Stimulated activated CD4-positive, alpha-beta T cell treated with anti-CD3 and anti-CD28 coated beads, Interleukin-15, amount 100 ng/mL, for 1 hour (primary cell): ENCODE measurements around the gene FAM20C.
"Not testable (repeated sequence)": the region's sequence is repeated elsewhere in the genome, so short reads cannot be mapped to it uniquely, and the experiment has no call there.

Experiments
- DNase-seq, 2 donors: peaks; one replicate each; pipeline ENCODE4 v3.0.0-alpha.2; 2020; ENCODE audit warnings: low read depth in 1 of 2, low spot score in 1 of 2

The FAM20C gene

GRCh38 chr7:240887-241421 is 48.6 kb downstream of the FAM20C start:
- no peak for DNase-seq

DNA sequence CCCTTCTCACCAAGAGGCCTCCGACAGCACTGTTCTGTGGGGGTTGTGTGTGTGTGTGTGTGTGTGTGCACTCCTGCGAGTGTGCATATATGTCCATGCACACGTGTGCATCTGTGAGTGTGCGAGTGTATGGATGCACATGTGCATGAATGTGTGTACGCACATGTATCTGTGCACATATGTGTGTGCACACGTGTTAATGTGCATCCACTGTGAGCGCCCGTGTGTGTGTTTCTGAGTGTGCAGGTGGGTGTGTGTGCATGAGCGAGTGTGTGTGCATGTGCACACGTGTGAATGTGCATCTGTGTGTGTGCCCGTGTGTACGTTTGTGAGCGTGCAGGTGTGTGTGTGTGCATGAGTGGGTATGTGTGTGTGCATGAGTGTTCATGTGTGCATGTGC is 49.1 kb downstream of the FAM20C start:
- no peak for DNase-seq

DNA sequence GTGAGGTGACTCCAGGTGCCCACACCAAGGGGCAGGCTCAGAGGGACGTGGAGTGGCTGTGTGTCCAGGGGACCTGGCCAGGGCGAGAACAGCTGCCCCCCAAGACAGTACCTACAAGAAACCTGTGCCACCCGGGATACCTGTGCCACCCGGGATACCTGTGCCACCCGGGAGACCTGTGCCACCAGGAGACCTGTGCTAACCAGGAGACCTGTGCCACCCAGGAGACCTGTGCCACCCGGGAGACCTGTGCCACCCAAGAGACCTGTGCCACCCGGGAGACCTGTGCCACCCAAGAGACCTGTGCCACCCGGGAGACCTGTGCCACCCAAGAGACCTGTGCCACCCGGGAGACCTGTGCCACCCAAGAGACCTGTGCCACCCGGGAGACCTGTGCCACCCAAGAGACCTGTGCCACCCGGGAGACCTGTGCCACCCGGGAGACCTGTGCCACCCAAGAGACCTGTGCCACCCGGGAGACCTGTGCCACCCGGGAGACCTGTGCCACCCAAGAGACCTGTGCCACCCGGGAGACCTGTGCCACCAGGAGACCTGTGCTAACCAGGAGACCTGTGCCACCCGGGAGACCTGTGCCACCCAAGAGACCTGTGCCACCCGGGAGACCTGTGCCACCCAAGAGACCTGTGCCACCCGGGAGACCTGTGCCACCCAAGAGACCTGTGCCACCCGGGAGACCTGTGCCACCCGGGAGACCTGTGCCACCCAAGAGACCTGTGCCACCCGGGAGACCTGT is 50.6 kb downstream of the FAM20C start:
- DNase-seq: not testable (repeated sequence)

DNA sequence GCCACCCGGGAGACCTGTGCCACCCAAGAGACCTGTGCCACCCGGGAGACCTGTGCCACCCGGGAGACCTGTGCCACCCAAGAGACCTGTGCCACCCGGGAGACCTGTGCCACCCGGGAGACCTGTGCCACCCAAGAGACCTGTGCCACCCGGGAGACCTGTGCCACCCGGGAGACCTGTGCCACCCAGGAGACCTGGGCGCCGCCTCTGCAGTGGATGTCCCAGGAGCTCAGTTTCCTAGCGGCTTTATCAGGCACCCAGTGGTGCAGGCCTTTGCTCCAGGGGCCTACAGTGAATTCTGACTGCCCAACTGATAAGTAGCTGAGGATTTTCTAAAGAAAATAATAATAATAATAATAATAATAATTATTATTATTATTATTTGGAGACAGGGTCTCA is 51.2 kb downstream of the FAM20C start:
- not testable (repeated sequence) for DNase-seq

- DNase-seq: no peak
These were observed 52.6 kb downstream of the FAM20C start for GRCh38 chr7:244974-245373.

DNA sequence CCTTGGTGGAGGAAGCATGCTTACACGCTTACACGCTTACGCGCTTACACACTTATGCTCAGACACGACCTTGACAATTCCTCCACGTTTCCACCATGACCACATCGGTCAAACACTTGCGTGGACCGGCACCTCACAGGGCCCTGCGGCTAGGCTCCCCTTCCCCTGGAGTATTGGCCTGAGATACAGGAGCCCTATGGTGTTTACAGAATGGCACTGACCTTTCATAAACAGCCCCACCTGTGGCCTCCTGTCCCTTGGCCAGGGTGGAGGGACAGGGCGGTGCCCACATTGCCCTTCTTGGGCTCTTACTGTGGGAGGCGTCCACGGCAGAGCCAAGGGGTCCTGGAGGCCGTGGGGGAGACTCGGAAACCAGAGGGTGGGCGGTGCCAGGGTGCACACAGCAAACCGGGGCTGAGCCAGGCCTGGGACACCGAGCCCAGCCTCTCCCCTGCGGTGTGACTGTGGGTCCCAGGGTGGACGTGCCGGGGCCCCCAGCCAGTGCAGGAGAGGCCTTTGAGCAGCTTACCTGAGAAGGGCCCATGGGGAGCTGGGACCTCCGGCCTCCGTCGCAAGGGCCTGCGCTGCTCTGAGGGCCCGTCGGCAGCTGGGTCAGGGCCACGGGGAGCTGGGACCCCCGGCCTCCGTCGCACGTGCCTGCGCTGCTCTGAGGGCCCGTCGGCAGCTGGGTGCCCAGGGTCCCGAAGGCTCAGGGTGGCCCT is 53.4 kb downstream of the FAM20C start:
- no peak for DNase-seq

DNA sequence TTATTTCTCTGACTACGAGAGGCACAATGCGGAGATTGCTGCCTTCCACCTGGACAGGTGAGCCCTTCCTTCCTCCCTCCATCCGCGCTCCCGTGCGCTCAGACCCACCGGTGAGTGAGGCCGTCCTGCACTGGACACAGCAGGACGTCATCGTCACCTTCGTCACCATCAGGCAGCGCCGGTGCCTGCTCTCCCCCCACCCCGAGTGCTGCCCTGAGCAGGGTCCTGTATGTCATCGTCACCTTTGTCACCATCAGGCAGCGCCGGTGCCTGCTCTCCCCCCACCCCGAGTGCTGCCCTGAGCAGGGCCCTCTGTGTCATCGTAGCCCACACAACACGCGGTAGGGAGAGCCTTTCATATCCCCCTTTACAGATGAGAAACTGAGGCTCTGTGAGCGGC is 54.1 kb downstream of the FAM20C start:
- no peak for DNase-seq

DNA sequence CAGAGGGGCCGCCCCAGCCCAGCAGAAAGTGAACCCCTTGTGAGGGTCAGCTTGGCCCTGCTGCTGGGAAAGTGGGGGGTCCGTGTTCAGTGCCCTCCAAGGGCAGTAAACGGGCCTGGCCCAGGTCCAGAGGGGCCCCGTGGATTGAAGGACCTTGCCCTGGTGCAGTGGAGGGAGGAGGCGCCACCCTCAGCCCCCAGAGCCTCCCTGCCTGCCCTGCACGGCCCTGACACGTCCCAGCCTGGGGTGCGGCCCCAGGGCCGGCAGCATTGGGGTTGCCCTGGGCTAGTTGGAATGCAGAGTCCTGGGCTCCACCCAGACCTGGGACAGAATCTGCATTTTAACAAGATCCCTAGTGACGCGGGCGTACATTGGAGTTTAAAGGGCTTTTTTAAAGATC is 54.8 kb downstream of the FAM20C start:
- DNase-seq: no peak

GRCh38 chr7:247636-248035 is 55.3 kb downstream of the FAM20C start:
- no peak for DNase-seq

- no peak for DNase-seq
These were observed 56.5 kb downstream of the FAM20C start for GRCh38 chr7:248732-249435.

GRCh38 chr7:249989-250388 is 57.6 kb downstream of the FAM20C start:
- no peak for DNase-seq

DNA sequence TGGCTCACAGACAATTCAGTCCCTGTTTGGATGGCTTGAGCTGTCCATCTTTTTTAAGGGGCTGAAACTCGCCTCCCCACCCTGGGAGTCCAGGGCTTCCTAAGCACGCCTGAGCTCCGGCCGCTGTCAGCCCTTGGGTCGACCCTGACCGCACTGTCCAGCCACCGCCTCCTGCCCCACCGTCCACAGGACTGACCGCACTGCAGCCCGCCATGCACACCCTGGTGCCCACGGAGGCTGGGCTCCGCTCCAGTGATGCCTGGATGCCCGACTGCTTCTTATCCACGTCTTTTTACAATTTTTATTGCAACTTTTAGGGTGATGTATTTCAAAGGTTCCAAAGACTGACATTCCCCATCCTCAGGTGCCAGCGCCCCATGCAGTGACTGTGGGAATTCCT is 58.2 kb downstream of the FAM20C start:
- no peak for DNase-seq

DNA sequence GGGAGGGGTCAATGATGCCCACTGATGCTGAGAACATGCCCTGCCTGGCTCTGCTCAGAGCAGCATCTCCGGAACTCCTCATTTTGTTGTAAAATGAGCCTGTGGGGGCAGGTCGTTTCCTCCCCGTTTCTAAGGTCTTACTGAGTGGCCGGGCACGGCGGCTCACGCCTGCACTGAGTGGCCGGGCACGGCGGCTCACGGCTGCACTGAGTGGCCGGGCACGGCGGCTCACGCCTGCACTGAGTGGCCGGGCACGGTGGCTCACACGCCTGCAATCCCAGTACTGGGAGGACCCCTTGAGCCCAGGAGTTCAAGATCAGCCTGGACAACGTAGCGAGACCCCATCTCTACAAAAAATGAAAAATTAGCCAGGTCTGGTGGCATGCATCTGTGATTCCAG is 58.6 kb downstream of the FAM20C start:
- no peak for DNase-seq

DNA sequence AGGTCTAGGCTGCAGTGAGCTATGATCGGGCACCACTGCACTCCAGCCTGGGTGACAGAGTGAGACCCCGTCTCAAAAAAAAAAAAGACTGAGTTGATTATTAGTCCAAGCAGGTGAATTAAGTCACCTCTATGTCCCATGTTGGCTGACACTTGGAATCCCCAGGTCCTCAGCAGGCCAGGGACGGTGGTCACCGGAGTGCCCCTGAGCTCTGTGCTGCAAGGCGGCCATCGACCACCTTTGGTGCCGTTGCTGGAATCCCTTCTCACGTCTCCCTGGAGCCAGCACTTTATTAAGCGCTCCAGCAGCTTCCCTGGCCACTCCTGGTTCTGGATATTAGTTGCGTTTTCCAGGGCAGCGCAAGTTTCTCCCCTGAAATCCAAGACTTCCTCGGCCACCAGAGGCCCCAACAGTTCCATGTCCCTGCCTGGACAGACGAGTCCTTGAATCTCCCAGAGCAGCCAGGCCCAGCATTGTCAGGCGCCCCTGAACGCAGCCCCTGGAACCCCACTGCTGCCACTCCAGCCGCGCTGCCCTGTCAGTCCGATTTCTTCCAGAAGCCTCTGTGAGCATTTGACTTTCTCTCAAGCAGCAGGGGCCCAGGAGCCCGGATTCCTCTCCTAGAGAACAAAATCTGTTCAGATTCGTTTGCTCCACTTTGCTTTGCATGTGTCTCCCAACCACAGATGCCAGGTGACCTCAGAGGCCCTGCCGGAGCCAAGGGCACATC is 59.2 kb downstream of the FAM20C start:
- DNase-seq: no peak

DNA sequence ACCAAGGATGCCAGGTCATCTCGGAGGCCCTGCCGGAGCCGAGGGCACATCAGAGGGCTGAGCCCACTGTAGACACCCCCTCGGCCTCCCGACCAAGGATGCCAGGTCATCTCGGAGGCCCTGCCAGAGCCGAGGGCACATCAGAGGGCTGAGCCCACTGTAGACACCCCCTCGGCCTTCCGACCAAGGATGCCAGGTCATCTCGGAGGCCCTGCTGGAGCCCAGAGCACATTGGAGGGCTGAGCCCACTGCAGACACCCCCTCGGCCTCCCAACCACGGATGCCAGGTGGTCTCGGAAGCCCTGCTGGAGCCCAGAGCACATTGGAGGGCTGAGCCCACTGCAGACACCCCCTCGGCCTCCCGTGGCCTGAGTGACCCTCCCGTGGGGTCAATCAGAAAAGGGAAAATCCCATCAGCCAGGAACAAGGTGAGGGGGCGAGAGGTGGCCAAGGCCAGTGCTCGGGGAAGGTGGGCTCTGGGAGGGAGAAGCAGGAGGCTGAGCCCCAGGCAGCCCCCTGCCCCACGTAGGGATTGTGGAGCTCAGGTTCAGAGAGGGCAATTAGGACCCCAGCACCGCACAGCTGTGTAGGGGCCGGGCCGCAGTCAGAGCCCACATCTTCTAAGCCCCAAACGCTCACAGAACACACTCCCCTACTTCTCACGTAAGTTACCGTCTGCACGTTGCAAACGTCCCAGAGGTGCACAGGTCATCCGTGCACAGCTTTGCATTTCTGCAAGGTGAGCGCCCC is 60.0 kb downstream of the FAM20C start:
- no peak for DNase-seq

DNA sequence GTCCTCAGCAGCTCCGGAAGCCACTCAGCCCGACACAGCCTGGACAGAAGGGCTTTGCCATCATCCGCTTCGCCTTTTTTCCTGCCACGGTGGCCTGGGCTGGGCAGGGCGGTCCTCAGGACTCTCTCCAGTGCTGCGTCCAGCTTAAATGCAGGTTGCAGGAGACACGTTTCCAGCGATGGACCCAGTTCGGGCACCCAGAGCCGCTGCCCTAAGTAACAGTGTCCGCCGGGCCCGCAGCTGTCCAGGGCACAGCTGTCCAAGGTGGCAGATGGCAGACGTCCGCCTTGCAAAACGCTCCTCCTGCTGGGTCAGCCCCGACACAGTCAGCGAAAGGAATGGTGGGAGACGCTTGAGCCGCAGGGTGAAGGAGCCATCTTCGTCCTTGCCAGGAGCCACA is 60.6 kb downstream of the FAM20C start:
- DNase-seq: no peak

DNA sequence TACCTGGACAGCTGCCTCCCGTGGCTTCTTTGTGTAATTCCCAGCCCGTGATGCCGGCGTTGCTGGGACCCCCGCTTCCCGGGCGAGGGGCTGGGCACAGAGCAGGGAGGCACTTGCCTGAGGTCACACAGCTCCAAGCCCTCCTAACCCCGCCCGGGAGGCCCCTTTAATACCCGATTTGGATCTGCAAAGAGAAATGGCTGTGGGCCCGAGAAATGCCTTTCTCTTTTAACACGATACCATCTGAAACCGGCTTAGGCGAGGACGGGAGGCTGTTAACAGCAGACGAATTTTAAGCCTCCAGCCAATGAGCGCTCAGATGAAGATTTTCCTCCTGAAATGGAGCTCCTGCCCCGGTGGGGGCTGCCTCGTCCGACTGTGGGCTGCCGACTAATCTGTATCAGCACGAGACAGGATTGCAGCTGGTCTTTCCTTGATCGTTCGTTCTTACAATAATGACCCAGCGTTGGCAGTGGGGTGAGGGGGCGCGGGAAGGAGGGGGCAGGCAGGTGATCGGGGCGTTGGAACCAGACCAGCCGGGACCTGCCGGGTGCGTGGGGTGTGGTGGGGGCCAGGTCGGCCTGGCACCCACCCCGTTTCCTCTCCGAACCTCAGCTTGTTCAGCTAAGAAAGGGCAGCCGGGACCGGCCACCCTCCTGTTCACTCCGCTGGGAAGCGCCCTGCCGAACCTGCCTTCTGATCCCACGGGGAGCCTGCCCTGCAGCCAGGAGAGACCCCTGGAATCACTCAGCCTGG is 61.4 kb downstream of the FAM20C start:
- DNase-seq: no peak

DNA sequence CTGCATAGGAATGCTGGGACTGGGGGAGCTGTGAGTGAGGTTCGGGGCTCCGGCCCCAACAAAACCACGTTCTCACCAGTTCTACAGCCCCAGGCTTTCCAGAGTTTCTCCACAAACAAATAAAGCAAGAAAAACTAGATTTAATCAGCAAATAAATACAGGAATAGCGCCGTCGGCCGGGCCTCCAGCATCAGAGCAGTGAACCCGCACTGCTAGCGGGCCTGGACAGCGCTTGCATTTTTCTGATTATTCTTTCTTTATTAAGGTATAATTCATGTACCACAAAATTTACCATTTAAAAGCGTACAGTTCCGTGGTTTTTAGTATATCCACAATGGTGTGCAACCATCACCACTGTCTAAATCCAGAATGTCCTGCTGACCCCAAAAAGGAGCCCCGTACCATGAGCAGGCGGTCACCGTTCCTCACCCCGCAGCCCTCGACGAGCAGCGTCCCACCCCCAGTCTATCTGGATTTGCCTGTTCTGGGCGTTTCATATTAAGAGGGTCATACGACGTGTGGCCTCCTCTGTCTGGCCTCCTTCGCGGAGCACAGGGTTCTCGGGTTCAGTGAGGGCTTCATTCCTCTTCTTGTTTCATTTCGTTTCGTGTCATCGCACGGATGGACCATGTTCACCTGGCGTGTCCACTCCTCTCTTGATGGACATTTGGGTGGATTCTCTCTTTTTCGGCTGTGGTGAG is 62.1 kb downstream of the FAM20C start:
- no peak for DNase-seq

DNA sequence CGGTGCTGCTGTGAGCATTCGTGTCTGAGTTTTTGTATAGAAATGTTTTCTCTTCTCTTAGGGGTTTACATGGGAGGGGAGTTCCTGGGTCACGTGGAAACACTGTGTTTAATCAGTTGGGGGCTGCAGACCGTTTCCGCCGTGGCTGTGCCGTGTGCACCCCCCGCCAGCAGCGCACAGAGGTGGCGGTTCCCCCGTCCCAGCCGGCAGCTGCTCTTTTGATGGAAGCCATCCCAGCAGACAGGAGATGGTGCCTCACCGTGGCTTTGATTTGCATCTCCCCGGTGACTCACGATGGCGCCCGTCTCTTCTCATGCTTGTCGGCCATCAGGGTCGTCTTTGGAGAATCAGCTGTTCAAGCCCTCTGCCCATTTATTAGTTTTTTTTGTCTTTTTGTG is 62.7 kb downstream of the FAM20C start:
- no peak for DNase-seq
